A549 treated with AZD2906 at 1 μM for 4 hours (cell line): ENCODE results near the gene CSDE1. TPM values are rescaled to one million over a fixed set of nuclear protein-coding genes. Genes with fewer than 3 reads are reported as not detected.

ENCODE experiments used
- total RNA-seq: library from RNA; stranded (reverse); fragments of 200-300 nt; extraction: Qiagen RNA extraction; gene quantifications from 5 replicates; pipeline ENCODE4 v1.2.3, GENCODE V29; 2022

CSDE1 gene
- total RNA-seq = 114 to 170 TPM (median 119 TPM) in 5 replicates

DNA sequence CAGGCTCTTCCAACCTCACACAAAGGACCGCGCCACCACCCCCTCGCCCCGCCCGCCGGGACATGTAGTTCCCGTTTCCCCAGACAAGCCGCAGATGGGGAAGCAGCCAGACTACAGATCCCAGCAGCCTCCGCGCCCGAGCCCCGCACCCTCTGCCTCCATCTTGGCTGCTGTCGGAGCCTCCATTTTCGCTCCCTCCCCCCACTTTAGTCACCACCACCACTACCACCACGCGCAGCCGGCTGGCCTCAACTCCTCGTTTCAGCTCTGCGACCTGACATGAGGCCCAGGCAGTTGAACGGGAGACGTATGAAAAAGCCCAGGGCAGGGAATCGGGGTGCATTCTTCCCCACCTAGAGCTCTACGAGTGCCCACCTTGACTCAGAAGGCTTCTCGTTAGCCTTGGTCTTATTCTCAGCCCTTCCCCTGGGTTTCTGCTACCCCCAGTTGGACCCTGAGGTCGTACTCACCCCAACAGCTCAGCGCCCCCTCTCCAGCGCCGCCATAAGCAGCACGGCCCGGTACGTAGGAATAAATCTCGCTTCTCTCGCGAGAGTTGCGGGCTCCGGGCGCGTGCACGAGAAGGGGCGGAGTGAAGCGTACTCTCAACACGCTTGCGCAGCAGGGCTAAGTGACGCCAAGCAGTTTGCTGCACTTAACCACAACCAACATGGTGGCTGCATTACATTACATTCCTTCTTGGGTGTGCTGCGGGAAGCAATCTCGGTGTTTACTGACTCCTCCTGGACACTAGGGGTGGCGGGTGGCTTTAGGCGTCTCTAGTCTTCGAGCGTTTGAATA lies at the start of gene CSDE1:
CSDE1 (minus strand) TSS at position 530 of the 801 bp plus-strand sequence. CDS start 18,094 bp downstream, outside the sequence.

DNA sequence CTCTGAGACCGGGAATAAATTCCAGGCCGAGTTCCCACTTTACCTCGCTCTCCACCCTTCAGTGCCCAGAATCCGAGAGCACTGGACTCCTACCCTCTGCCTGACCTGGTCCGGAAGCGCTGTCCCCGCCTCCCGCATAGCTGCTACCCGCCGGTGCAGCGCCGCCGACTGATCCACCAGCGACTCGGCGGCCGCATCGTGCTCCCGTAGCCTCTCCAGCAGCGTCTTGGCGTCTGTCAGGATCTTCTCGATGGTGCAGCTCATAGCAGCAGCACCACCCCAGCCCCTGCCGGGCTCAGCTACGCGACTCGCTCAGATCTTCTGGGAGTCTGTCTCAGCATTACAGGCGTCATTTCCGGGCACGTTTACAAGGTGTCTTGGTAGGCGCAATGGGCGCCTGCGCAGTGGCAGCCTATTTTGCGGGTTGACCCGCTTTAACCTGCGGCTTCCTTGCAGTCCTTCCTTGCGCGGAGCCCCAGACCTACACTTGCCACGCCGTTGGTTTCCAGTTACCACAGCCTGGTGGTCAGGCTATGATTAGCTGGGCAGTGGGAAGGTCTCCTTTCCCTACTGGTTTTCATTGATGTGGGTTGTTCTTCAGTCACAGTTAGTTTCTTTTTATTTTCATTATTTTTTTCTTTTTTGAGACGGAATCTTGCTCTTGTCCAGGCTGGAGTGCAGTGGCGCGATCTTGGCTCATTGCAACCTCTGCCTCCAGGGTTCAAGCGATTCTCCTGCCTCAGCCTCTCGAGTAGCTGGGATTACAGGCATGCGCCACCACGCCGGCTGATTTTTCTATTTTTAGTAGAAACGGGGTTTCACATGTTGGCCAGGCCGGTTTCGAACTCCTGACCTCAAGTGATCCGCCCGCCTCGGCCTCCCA lies 22.8 kb upstream of the CSDE1 start, which contains the start of gene SIKE1:
SIKE1 (minus strand) TSS at position 342 of the 883 bp plus-strand sequence; CDS start at position 264, 78 bp downstream.

DNA sequence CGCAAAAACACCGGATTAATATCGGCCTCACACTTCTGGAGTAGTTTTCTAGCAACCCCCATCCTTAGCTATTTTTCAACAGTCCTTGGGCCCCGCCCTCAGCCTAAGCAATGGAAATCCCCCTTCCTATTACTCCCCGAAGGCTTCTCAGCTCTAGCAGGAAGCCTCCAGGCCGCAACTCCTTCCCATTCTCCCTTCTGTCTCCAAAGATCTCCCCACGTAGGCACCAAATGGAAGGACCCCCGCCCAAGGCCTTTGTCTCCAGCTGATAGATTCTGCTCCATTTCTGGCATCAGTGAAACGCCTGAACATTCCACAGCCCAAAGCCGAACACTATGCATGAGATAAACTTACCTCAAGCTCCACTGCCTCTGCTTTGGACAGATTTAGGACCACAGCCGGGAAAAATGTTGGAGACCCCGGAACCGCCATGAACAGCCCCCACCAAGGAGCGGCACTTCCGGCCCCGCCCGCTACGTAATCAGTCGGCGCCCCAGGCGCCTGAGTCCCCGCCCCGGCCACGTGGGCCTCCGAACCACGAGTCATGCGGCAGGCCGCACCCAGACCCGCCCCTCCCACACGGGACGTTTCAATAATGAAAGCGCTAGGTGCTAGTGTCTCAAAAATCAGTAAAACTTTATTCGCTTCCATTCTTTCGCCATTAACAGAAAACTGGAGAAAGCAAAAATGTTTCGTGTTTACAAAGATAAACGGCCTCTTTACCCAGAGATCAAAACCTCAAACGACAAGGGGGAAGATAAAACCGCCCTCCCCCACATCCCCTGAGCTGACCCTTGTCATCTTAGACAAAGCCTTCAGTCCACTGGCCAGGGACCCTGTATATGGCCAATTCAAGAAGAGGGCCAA lies 41.2 kb downstream of the CSDE1 start, which contains the start of gene NRAS:
NRAS (minus strand) TSS at position 468 of the 867 bp plus-strand sequence. CDS start 611 bp downstream, outside the sequence.

DNA sequence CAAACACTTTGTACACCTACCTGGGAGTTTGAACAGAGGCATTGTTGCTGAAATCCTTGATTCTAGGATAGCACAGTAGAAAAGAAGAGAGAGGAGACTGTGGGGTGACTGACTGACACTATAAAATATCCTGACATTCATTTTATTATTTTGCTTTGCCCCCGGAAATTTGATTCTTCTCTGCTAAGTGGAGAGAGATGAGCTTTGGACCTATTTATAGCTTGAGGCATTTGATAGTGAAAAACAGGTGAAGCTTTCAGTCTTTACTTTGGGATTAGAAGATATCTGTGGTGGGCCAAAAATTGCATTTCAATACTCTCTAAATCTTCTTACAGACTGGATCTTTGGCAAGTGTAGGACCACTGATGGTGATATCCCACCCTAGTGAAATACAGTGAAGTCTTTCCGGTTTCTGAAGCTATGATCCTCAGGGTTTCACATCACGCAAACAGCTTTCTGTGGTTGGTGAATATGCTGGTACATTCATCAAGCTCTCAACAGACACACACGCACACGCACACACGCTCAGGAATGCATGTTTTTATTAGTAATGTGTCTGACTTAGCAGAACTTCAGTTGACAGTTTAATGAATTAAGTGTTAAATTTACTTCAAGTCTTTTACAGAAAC lies 62.2 kb downstream of the CSDE1 start, which contains the start of gene AMPD1:
AMPD1 (minus strand) TSS at position 117 of the 629 bp plus-strand sequence; CDS start at position 42, 75 bp downstream.

DNA sequence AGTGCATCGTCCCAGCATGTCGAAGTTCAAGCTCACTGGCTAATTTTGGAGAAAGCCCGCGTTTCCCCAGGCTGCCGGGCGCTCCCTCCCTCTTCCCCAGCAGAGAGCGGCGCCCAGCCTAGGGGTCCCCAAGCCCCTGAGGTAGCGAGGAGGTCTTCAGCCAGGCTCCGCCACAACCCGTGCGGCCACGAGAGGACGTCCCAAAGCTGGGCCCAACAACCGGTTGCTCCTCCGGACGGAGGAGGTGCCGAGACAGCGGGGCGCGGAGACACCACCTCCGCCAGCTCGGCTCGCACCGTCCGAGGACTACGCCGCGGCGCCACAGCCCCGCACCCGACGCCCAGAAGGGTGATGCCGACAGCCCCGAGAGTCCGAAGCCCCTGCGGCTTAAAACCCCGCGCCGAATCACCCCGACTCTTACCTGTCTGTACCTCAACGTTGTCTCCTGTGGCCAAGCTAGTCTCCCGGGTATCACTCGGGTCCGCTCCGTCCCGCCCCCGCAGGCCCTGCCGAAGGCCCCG lies 88.2 kb downstream of the CSDE1 start, which contains the start of gene DENND2C:
DENND2C (minus strand) TSS at position 488 of the 521 bp plus-strand sequence. CDS start 44,065 bp downstream, outside the sequence.

Other genes with a start within 250 kb of the CSDE1 start
- 9.1 to 16.0 TPM (median 10.6 TPM) in 5 replicates for gene TRIM33, start 246.8 kb downstream of the CSDE1 start, total RNA-seq
- gene BCAS2, start 176.4 kb downstream of the CSDE1 start, total RNA-seq = 24.8 to 28.1 TPM (median 26.8 TPM) in 5 replicates
- 0.32 to 0.51 TPM (median 0.40 TPM) in 5 replicates for gene DENND2C, start 87.9 kb downstream of the CSDE1 start, total RNA-seq
- not detected in 5 replicates for gene AMPD1, start 62.4 kb downstream of the CSDE1 start, total RNA-seq
- 25.7 to 36.2 TPM (median 28.6 TPM) in 5 replicates for gene NRAS, start 41.2 kb downstream of the CSDE1 start, total RNA-seq
- gene SIKE1, start 22.7 kb upstream of the CSDE1 start, total RNA-seq = 14.0 to 19.3 TPM (median 17.1 TPM) in 5 replicates
- not detected in 5 replicates for gene SYCP1, start 96.9 kb upstream of the CSDE1 start, total RNA-seq